Osteocyte (in vitro differentiated cells): ENCODE results near the gene STPG1. TPM values are rescaled to one million over a fixed set of nuclear protein-coding genes. Genes with fewer than 3 reads are reported as not detected.
A peak's percentile ranks its signal among the peaks of the same experiment; 100 is the strongest.

ENCODE experiments used
- DNase-seq: peaks from one replicate; pipeline ENCODE4 v3.0.0; 2021; ENCODE audit warnings: mixed read lengths; ENCODE audit not compliant: unreplicated experiment; ENCODE audit errors: extremely low spot score
- H3K27ac Mint-ChIP-seq: one replicate; pipeline ENCODE4 v1.8.0; 2021; ENCODE audit warnings: mild to moderate bottlenecking, mixed read lengths; ENCODE audit not compliant: unreplicated experiment
- H3K27me3 Mint-ChIP-seq: one replicate; pipeline ENCODE4 v1.8.0; 2021; ENCODE audit warnings: mixed read lengths; ENCODE audit not compliant: unreplicated experiment
- H3K36me3 Mint-ChIP-seq: one replicate; pipeline ENCODE4 v1.8.0; 2021; ENCODE audit warnings: mixed read lengths; ENCODE audit not compliant: unreplicated experiment
- H3K4me1 Mint-ChIP-seq: one replicate; pipeline ENCODE4 v1.8.0; 2021; ENCODE audit warnings: mixed read lengths; ENCODE audit not compliant: unreplicated experiment
- H3K4me3 Mint-ChIP-seq: one replicate; pipeline ENCODE4 v1.8.0; 2021; ENCODE audit warnings: mild to moderate bottlenecking, moderate library complexity, mixed read lengths; ENCODE audit not compliant: unreplicated experiment
- H3K9me3 Mint-ChIP-seq: one replicate; pipeline ENCODE4 v1.8.0; 2021; ENCODE audit warnings: mixed read lengths; ENCODE audit not compliant: unreplicated experiment
- CTCF ChIP-seq: fragments of 200-600 bp; sonication (generic); IDR thresholded peaks from 2 replicates; pipeline ENCODE4 v1.5.0; 2021; ENCODE audit warnings: antibody characterized with exemption, mild to moderate bottlenecking, moderate library complexity
- total RNA-seq: library from RNA; stranded (reverse); gene quantifications from 2 replicates; pipeline ENCODE4 v1.2.1, GENCODE V29; 2021

STPG1 gene
- total RNA-seq, 1 donor from 2014 or later = 5.3 TPM

GRCh38 chr1:24324903-24325302 is 88.7 kb downstream of the STPG1 start:
- no peak for DNase-seq
- Mint-ChIP-seq H3K27me3 (peaks cover 11% of the 10 kb centered on the region), H3K27ac (no peak overlapping the region), H3K4me1 (peaks cover 23% of the 10 kb centered on the region), H3K4me3 (no peak overlapping the region), H3K36me3 (no peaks in the 10 kb centered on the region), H3K9me3 (no peaks in the 10 kb centered on the region)
- no peak for TF ChIP-seq CTCF

GRCh38 chr1:24323281-24323680 is 90.3 kb downstream of the STPG1 start:
- TF ChIP-seq CTCF = no peak
- no peak for DNase-seq
- Mint-ChIP-seq H3K4me1 (peaks cover 31% of the 10 kb centered on the region), H3K4me3 (no peak overlapping the region), H3K27me3 (peaks cover 24% of the 10 kb centered on the region), H3K9me3 (no peaks in the 10 kb centered on the region), H3K27ac (no peak overlapping the region), H3K36me3 (no peaks in the 10 kb centered on the region)

- Mint-ChIP-seq H3K36me3 (no peaks in the 10 kb centered on the region), H3K9me3 (no peaks in the 10 kb centered on the region), H3K27me3 (peaks cover 24% of the 10 kb centered on the region), H3K4me1 (peaks cover 37% of the 10 kb centered on the region), H3K27ac (peak overlapping the region; percentile 83), H3K4me3 (peak overlapping the region; percentile 73)
- no peak for TF ChIP-seq CTCF
- no peak for DNase-seq
Observed at GRCh38 chr1:24322470-24323177, 91.0 kb downstream of the STPG1 start.

GRCh38 chr1:24321697-24322469 is 91.7 kb downstream of the STPG1 start:
- Mint-ChIP-seq H3K9me3 (no peaks in the 10 kb centered on the region), H3K27me3 (peaks cover 24% of the 10 kb centered on the region), H3K4me1 (peaks cover 37% of the 10 kb centered on the region), H3K27ac (peak overlapping the region; percentile 83), H3K36me3 (no peaks in the 10 kb centered on the region), H3K4me3 (peak overlapping the region; percentile 73)
- DNase-seq = no peak
- no peak for TF ChIP-seq CTCF

- Mint-ChIP-seq H3K27me3 (peaks cover 24% of the 10 kb centered on the region), H3K4me1 (peaks cover 37% of the 10 kb centered on the region), H3K4me3 (no peak overlapping the region), H3K36me3 (no peaks in the 10 kb centered on the region), H3K27ac (no peak overlapping the region), H3K9me3 (no peaks in the 10 kb centered on the region)
- DNase-seq = no peak
- TF ChIP-seq CTCF = no peak
Observed at GRCh38 chr1:24321126-24321525, 92.5 kb downstream of the STPG1 start.
